SK-N-MC (cell line): ENCODE results near the gene SLC38A11.

Experiments
- EZH2 ChIP-seq: fragments of 200-600 bp; sonication (generic); IDR thresholded peaks from one replicate; pipeline ENCODE4 v1.6.1; 2017; ENCODE audit warnings: antibody characterized with exemption
- POLR2AphosphoS5 ChIP-seq: IDR thresholded peaks from 2 replicates; pipeline ENCODE4 v1.6.1; 2012; ENCODE audit warnings: mild to moderate bottlenecking, low read depth, low read length, borderline replicate concordance

- no peak for TF ChIP-seq EZH2
- no peak for TF ChIP-seq POLR2AphosphoS5
Observed at GRCh38 chr2:164867779-164868397, 87.4 kb downstream of the SLC38A11 start.
